A549 (cell line): ENCODE data around the gene ANKRD13D. TPM values are rescaled to one million over a fixed set of nuclear protein-coding genes. Genes with fewer than 3 reads are reported as not detected.

Source experiments
- ATAC-seq, 2 experiments: fragments of 200-7000 bp in 1 of 2; fragments of >200 bp in 1 of 2; cut with Nextera tagmentation in 1 of 2; cut with Tn5 transposase in 1 of 2; 3 replicates each; pipeline versions ENCODE4 v1.8.0 to v1.9.1; 2018 to 2020; ENCODE audit warnings: mild to moderate bottlenecking in 1 of 2, moderate library complexity in 1 of 2
- CTCF ChIA-PET: fragments of 300-600 bp; sonication (Branson Sonifier 250); formaldehyde crosslinking; extraction: SDS; loops from one replicate; lab custom pipeline; 2021; ENCODE audit warnings: antibody characterized with exemption, inconsistent platforms; lab: Yijun Ruan, JAX
- POLR2A ChIA-PET: fragments of 350-600 bp; formaldehyde crosslinking; extraction: SDS; loops from one replicate; lab custom pipeline; 2021; ENCODE audit warnings: antibody characterized with exemption, inconsistent platforms; lab: Yijun Ruan, JAX
- DNase-seq, 2 experiments: peaks; one replicate each; pipeline versions ENCODE4 v3.0.0 to v3.0.0-alpha.2; 2011 to 2016; ENCODE audit warnings: low read depth in 1 of 2, low spot score in 1 of 2
- FAIRE-seq: peaks from 2 replicates; lab custom pipeline; 2011; peaks lifted over from hg19 to GRCh38; lab: Jason Lieb, UNC
- H3K27ac ChIP-seq, 2 experiments: fragments of >200 bp; sonication (Bioruptor Twin); formaldehyde crosslinking; 3 replicates each; pipeline ENCODE4 v1.5.1; 2016 to 2017
- H3K4me1 ChIP-seq: fragments of >200 bp; sonication (Bioruptor Twin); formaldehyde crosslinking; 3 replicates; pipeline ENCODE4 v1.6.1; 2016
- H3K4me2 ChIP-seq: fragments of >200 bp; sonication (Bioruptor Twin); formaldehyde crosslinking; 3 replicates; pipeline ENCODE4 v1.6.1; 2016
- H3K4me3 ChIP-seq: fragments of >200 bp; sonication (Bioruptor Twin); formaldehyde crosslinking; 3 replicates; pipeline ENCODE4 v1.5.1; 2016
- H3K9me3 ChIP-seq: fragments of >200 bp; sonication (Bioruptor Twin); formaldehyde crosslinking; 3 replicates; pipeline ENCODE4 v1.6.1; 2016
- CBX8 ChIP-seq: fragments of 200-600 bp; sonication (generic); IDR thresholded peaks from 2 replicates; pipeline ENCODE4 v1.6.1; 2016
- CEBPB ChIP-seq, 2 experiments: fragments of >200 bp in 1 of 2; sonication (Bioruptor Twin) in 1 of 2; formaldehyde crosslinking in 1 of 2; IDR thresholded peaks; 2 replicates each; pipeline ENCODE4 v1.6.1; 2012 to 2016
- CHD2 ChIP-seq: fragments of 150-350 bp; IDR thresholded peaks from 2 replicates; pipeline ENCODE4 v1.6.1; 2014; ENCODE audit warnings: low read length; ENCODE audit not compliant: partially characterized antibody
- CTCF ChIP-seq: fragments of >200 bp; sonication (Bioruptor Twin); formaldehyde crosslinking; IDR thresholded peaks from 3 replicates; pipeline ENCODE4 v1.5.1; 2016
- EHF ChIP-seq: fragments of 250-450 bp; sonication (Bioruptor Pico); IDR thresholded peaks from 2 replicates; pipeline ENCODE4 v1.5.0; 2020; ENCODE audit warnings: mild to moderate bottlenecking
- EHMT2 ChIP-seq: fragments of 200-600 bp; sonication (generic); IDR thresholded peaks from 2 replicates; pipeline ENCODE4 v1.6.1; 2016; ENCODE audit warnings: antibody characterized with exemption, low read depth, mild to moderate bottlenecking, moderate library complexity
- ESRRA ChIP-seq: fragments of 150-350 bp; IDR thresholded peaks from 2 replicates; pipeline ENCODE4 v1.6.1; 2014; ENCODE audit warnings: mild to moderate bottlenecking, low read length, borderline replicate concordance
- FOSB ChIP-seq: fragments of 250-450 bp; sonication (Bioruptor Pico); IDR thresholded peaks from 2 replicates; pipeline ENCODE4 v1.5.0; 2020; ENCODE audit warnings: mild to moderate bottlenecking, moderate library complexity
- FOSL2 ChIP-seq, 2 experiments: fragments of 450-650 bp in 1 of 2; fragments of >200 bp in 1 of 2; sonication (Bioruptor Twin) in 1 of 2; formaldehyde crosslinking; IDR thresholded peaks; 2 replicates each; pipeline versions ENCODE4 v1.5.0 to v1.6.1; 2016 to 2020; ENCODE audit warnings: mild to moderate bottlenecking in 1 of 2, moderate library complexity in 1 of 2
- FOXS1 ChIP-seq: fragments of 250-450 bp; sonication (Bioruptor Pico); IDR thresholded peaks from 2 replicates; pipeline ENCODE4 v1.5.0; 2020; ENCODE audit warnings: mild to moderate bottlenecking, moderate library complexity
- HDAC2 ChIP-seq: fragments of 200-600 bp; sonication (generic); IDR thresholded peaks from 2 replicates; pipeline ENCODE4 v1.6.1; 2016
- HOXA7 ChIP-seq: fragments of 250-450 bp; sonication (Bioruptor Pico); IDR thresholded peaks from 2 replicates; pipeline ENCODE4 v1.5.0; 2020; ENCODE audit warnings: mild to moderate bottlenecking, moderate library complexity
- JUN ChIP-seq, 2 experiments: fragments of >200 bp; sonication (Bioruptor Twin); formaldehyde crosslinking; IDR thresholded peaks; 2 replicates in 1 of 2; 3 replicates in 1 of 2; pipeline ENCODE4 v1.6.1; 2016 to 2017
- JUNB ChIP-seq: fragments of >200 bp; sonication (Bioruptor Twin); formaldehyde crosslinking; IDR thresholded peaks from 2 replicates; pipeline ENCODE4 v1.6.1; 2016
- KDM5A ChIP-seq: fragments of 200-600 bp; sonication (generic); IDR thresholded peaks from 2 replicates; pipeline ENCODE4 v1.6.1; 2016; ENCODE audit warnings: antibody characterized with exemption, mild to moderate bottlenecking
- MAX ChIP-seq: IDR thresholded peaks from 2 replicates; pipeline ENCODE4 v1.6.1; 2012
- NFE2L2 ChIP-seq: fragments of 150-350 bp; conservative IDR thresholded peaks from 2 replicates; pipeline ENCODE4 v1.6.1; 2014; ENCODE audit warnings: low read length
- NR3C1 ChIP-seq: fragments of >200 bp; sonication (Bioruptor Twin); formaldehyde crosslinking; IDR thresholded peaks from 3 replicates; pipeline ENCODE4 v1.6.1; 2017
- RFX5 ChIP-seq: fragments of 450-650 bp; IDR thresholded peaks from 2 replicates; pipeline ENCODE4 v1.7.1; 2014; ENCODE audit warnings: antibody characterized with exemption, mild to moderate bottlenecking, moderate library complexity
- RNF2 ChIP-seq: fragments of 200-600 bp; sonication (generic); IDR thresholded peaks from 2 replicates; pipeline ENCODE4 v1.6.1; 2016; ENCODE audit warnings: low read depth, mild to moderate bottlenecking, antibody characterized with exemption, moderate library complexity, borderline replicate concordance
- SMC3 ChIP-seq: fragments of >200 bp; sonication (Bioruptor Twin); formaldehyde crosslinking; IDR thresholded peaks from 3 replicates; pipeline ENCODE4 v1.6.1; 2018; ENCODE audit warnings: inconsistent platforms
- SREBF2 ChIP-seq: fragments of 450-650 bp; IDR thresholded peaks from 2 replicates; pipeline ENCODE4 v1.6.1; 2014; ENCODE audit warnings: mild to moderate bottlenecking, moderate library complexity
- USF2 ChIP-seq: fragments of 450-650 bp; IDR thresholded peaks from 2 replicates; pipeline ENCODE4 v1.6.1; 2014; ENCODE audit warnings: antibody characterized with exemption
- ZC3H11A ChIP-seq: fragments of 450-650 bp; IDR thresholded peaks from 2 replicates; pipeline ENCODE4 v1.6.1; 2014; ENCODE audit warnings: antibody characterized with exemption, mild to moderate bottlenecking
- WGBS: methylation state at CpG from one replicate; pipeline ENCODE4 v1.1.6; 2017; ENCODE audit errors: missing lambda C conversion rate; 5-methylcytosine and 5-hydroxymethylcytosine counted together
- polyA plus RNA-seq, 4 experiments: library from polyadenylated mRNA; depleted of rRNA in 3 of 4; stranded (reverse); fragments of >200 nt; fragmentation: RNase III in 1 of 4; extraction: RNeasy Plus Mini Kit Qiagen cat#74134 plus additional on column Dnase treatment in 1 of 4; gene quantifications; 2 replicates in 3 of 4; 3 replicates in 1 of 4; pipeline ENCODE4 v1.2.3, GENCODE V29; 2011 to 2017
- TF ChIP-seq, protein P1 (sequence below): IDR thresholded peaks from 2 replicates; pipeline ENCODE4 v1.6.1; 2012

ANKRD13D gene
- polyA plus RNA-seq, 2 of the 4 experiments (the other 2 are of a cell fraction): 17.0 to 24.2 TPM

- POLR2A ChIA-PET: interaction anchor here (0.8 kb wide), 1 partner anchor 8 kb away, joined by 3 read pairs; no protein-coding TSS in a partner anchor
- 93% methylated on average over 16 of the region's 17 CpGs for WGBS
- no peak overlapping the region for H3K4me2 ChIP-seq
- TF ChIP-seq FOXS1 (CRISPR knock-in tag): no peak
- TF ChIP-seq USF2: no peak
- no peak for TF ChIP-seq NR3C1
- no peak for TF ChIP-seq EHF (CRISPR knock-in tag)
- no peak for TF ChIP-seq CBX8
- TF ChIP-seq ESRRA: no peak
- TF ChIP-seq JUN (IDR thresholded peaks at IDR 0.05): no peak
- TF ChIP-seq CTCF: no peak
- TF ChIP-seq RFX5: no peak
- no peak for TF ChIP-seq JUNB
- no peak for TF ChIP-seq MAX
- no peak for TF ChIP-seq KDM5A
- TF ChIP-seq RNF2: no peak
- TF ChIP-seq NFE2L2: no peak
- TF ChIP-seq SMC3: no peak
- no peak for TF ChIP-seq FOSB (CRISPR knock-in tag)
- TF ChIP-seq, all 56 proteins: peak for 0
- peaks cover 4% of the 10 kb centered on the region; the same call in 1 of the 3 replicates for H3K4me1 ChIP-seq
- DNase-seq: no peak
- H3K9me3 ChIP-seq: no peaks in the 10 kb centered on the region
- no peak for FAIRE-seq
- no peak overlapping the region for H3K4me3 ChIP-seq
- H3K27ac ChIP-seq: no peak overlapping the region
- CTCF ChIA-PET: interaction anchor here (0.6 to 3.8 kb wide), 8 partner anchors 8 to 140 kb away, joined by 3 to 20 read pairs (median 3); partner anchors contain the start of genes ANKRD13D and GRK2
- no peak for ATAC-seq
Observed at GRCh38 chr11:67279589-67280340, 9.3 kb upstream of the ANKRD13D start.

DNA sequence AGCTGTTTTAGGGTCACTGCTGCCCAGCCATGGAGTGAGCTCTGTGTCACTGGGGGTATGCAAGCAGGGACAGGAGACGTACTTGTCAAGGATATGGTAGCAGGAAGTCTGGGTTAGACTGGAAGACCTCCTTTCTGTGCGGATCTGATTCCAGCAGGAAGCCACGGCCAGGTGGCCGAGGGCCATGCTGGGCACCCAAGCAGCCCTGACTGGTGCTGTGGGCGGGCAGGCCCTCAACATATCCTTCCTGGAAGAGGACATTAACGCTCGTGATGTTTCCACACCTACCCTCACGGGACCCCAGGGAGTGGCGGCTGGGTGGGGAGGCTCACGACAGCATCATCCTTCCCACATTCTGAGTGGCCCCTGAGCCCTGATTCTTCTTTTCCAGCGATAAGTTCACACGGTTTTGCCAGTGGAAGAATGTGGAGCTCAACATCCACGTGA, 8.7 kb upstream of the ANKRD13D start:
- 95% methylated on average over 13 of the region's 13 CpGs for WGBS
- TF ChIP-seq FOSB (CRISPR knock-in tag): no peak
- TF ChIP-seq ZC3H11A: no peak
- TF ChIP-seq EHMT2: no peak
- no peak for TF ChIP-seq CEBPB (IDR thresholded peaks at IDR 0.05)
- TF ChIP-seq CHD2: no peak
- ChIA-PET POLR2A (no interaction called here), CTCF (interaction anchor here (0.9 to 3.8 kb wide), 5 partner anchors 9 to 91 kb away, joined by 3 to 20 read pairs (median 7); partner anchors contain the start of genes ANKRD13D and GRK2)
- H3K9me3 ChIP-seq: no peaks in the 10 kb centered on the region
- ATAC-seq (no peak), FAIRE-seq (no peak), DNase-seq (no peak)
- no peak overlapping the region for H3K27ac ChIP-seq
- H3K4me2 ChIP-seq: no peak overlapping the region
- H3K4me1 ChIP-seq: peaks cover 4% of the 10 kb centered on the region; the same call in 1 of the 3 replicates
- no peak overlapping the region for H3K4me3 ChIP-seq

- Histone ChIP-seq H3K4me1 (peaks cover 4% of the 10 kb centered on the region; the same call in 1 of the 3 replicates), H3K27ac (no peak overlapping the region), H3K9me3 (no peaks in the 10 kb centered on the region), H3K4me3 (no peak overlapping the region), H3K4me2 (no peak overlapping the region)
- no peak for DNase-seq
- FAIRE-seq: no peak
- TF ChIP-seq SREBF2: no peak
- no peak for TF ChIP-seq ZC3H11A
- TF ChIP-seq HDAC2: no peak
- no peak for TF ChIP-seq HOXA7
- no peak for TF ChIP-seq CEBPB (IDR thresholded peaks at IDR 0.05)
- no peak for TF ChIP-seq FOSL2 (IDR thresholded peaks at IDR 0.05)
- TF ChIP-seq FOSL2 (CRISPR knock-in tag; IDR thresholded peaks at IDR 0.05): no peak
- TF ChIP-seq JUNB: no peak
- TF ChIP-seq, protein P1, sequence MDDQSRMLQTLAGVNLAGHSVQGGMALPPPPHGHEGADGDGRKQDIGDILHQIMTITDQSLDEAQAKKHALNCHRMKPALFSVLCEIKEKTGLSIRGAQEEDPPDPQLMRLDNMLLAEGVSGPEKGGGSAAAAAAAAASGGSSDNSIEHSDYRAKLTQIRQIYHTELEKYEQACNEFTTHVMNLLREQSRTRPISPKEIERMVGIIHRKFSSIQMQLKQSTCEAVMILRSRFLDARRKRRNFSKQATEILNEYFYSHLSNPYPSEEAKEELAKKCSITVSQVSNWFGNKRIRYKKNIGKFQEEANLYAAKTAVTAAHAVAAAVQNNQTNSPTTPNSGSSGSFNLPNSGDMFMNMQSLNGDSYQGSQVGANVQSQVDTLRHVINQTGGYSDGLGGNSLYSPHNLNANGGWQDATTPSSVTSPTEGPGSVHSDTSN: no peak
- ChIA-PET CTCF (interaction anchor here (0.9 to 2.3 kb wide), 4 partner anchors 8 to 90 kb away, joined by 3 to 9 read pairs (median 5); partner anchors contain the start of genes ANKRD13D and GRK2), POLR2A (no interaction called here)
- ATAC-seq: no peak
- 96% methylated on average over 31 of the region's 31 CpGs for WGBS
Observed at GRCh38 chr11:67280788-67281551, 8.1 kb upstream of the ANKRD13D start.
